HG03060 (cell line): Measurements from ENCODE around the gene SRSF11.

Source experiments
- ATAC-seq: cut with Tn5 transposase; IDR thresholded peaks from one replicate; pipeline ENCODE4 v1.9.1; 2021; ENCODE audit warnings: low read depth, moderate number of reproducible peaks; ENCODE audit not compliant: unreplicated experiment

SRSF11 gene

GRCh38 chr1:70220517-70221237 lies 503 bp upstream of the SRSF11 start:
- ATAC-seq = peak; percentile 3

GRCh38 chr1:70222716-70223235 lies 1.6 kb downstream of the SRSF11 start:
- ATAC-seq = no peak

GRCh38 chr1:70224954-70225353 lies 3.8 kb downstream of the SRSF11 start:
- ATAC-seq = no peak

GRCh38 chr1:70227439-70227838 lies 6.3 kb downstream of the SRSF11 start:
- no peak for ATAC-seq

GRCh38 chr1:70228670-70229069 lies 7.5 kb downstream of the SRSF11 start:
- no peak for ATAC-seq

- no peak for ATAC-seq
Measured at GRCh38 chr1:70231475-70231874, 10.3 kb downstream of the SRSF11 start.

GRCh38 chr1:70234733-70235132 lies 13.6 kb downstream of the SRSF11 start:
- ATAC-seq = no peak

GRCh38 chr1:70239940-70240339 lies 18.8 kb downstream of the SRSF11 start:
- ATAC-seq = no peak

GRCh38 chr1:70247122-70247521 lies 25.9 kb downstream of the SRSF11 start:
- ATAC-seq = no peak

GRCh38 chr1:70247768-70248167 lies 26.6 kb downstream of the SRSF11 start:
- ATAC-seq = no peak

- ATAC-seq = no peak
Measured at GRCh38 chr1:70248729-70249128, 27.5 kb downstream of the SRSF11 start.

GRCh38 chr1:70256664-70257063 lies 35.5 kb downstream of the SRSF11 start:
- no peak for ATAC-seq

- no peak for ATAC-seq
Measured at GRCh38 chr1:70264839-70265238, 43.7 kb downstream of the SRSF11 start.

- no peak for ATAC-seq
Measured at GRCh38 chr1:70265946-70266345, 44.8 kb downstream of the SRSF11 start.

GRCh38 chr1:70277875-70278274 lies 56.7 kb downstream of the SRSF11 start:
- ATAC-seq = no peak

GRCh38 chr1:70278710-70279109 lies 57.5 kb downstream of the SRSF11 start:
- ATAC-seq = no peak

GRCh38 chr1:70284366-70284765 lies 63.2 kb downstream of the SRSF11 start:
- no peak for ATAC-seq

- ATAC-seq = no peak
Measured at GRCh38 chr1:70286453-70286852, 65.3 kb downstream of the SRSF11 start.

- no peak for ATAC-seq
Measured at GRCh38 chr1:70288166-70288565, 67.0 kb downstream of the SRSF11 start.

GRCh38 chr1:70290218-70290617 lies 69.0 kb downstream of the SRSF11 start:
- ATAC-seq = no peak

GRCh38 chr1:70293186-70293843 lies 72.1 kb downstream of the SRSF11 start:
- ATAC-seq = no peak

- ATAC-seq = no peak
Measured at GRCh38 chr1:70295749-70296148, 74.6 kb downstream of the SRSF11 start.
